Fibroblast of lung (primary cell): ENCODE measurements around the gene HCLS1.

Experiments used
- EZH2 ChIP-seq: IDR thresholded peaks from 2 replicates; pipeline ENCODE4 v1.5.1; 2012; ENCODE audit warnings: low read length, control low read depth, mild to moderate bottlenecking; ENCODE audit errors: missing control alignments
- TF ChIP-seq, protein P1 (sequence below), 2 donors: IDR thresholded peaks in 1 of 2; conservative IDR thresholded peaks in 1 of 2; 1 replicate in 1 of 2; 2 replicates in 1 of 2; pipeline ENCODE4 v1.5.1; 2011 to 2012; ENCODE audit warnings: low read length in 2 of 2, control low read depth in 1 of 2, inconsistent platforms in 1 of 2, low read depth in 1 of 2, mild to moderate bottlenecking in 1 of 2

DNA sequence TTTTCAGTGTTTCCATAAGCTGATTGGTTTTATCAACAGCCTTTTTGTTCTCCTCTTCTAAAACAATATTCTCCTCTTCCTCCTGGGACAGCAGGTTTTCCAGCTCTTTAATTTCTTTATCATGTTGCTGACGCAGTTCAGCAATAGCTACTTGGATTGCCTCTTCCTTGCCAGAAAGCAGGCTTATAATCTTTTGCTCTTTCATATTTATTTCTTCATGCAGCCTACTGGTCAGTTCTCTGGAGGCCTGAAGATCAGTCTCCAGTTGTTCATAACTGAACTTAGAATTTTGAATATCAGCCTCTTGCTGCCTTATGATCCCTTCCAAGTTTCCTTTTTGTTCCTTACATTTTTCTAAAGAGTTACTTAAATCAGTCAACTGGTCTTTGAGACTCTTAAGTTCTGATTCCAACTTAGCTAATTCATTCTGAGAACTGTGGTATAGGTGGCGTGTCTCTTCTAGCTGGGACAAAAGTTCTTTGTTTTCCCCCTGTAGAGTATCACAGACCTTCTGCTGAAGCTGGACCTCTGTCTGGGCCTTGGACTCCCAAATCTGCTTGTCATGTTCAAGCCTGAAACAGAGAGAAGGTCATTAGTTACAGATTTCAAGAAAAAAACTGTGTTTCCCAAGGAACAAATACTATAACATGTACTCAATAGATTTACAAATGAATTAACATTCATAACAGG, 31.5 kb upstream of the HCLS1 start:
- TF ChIP-seq, protein P1, sequence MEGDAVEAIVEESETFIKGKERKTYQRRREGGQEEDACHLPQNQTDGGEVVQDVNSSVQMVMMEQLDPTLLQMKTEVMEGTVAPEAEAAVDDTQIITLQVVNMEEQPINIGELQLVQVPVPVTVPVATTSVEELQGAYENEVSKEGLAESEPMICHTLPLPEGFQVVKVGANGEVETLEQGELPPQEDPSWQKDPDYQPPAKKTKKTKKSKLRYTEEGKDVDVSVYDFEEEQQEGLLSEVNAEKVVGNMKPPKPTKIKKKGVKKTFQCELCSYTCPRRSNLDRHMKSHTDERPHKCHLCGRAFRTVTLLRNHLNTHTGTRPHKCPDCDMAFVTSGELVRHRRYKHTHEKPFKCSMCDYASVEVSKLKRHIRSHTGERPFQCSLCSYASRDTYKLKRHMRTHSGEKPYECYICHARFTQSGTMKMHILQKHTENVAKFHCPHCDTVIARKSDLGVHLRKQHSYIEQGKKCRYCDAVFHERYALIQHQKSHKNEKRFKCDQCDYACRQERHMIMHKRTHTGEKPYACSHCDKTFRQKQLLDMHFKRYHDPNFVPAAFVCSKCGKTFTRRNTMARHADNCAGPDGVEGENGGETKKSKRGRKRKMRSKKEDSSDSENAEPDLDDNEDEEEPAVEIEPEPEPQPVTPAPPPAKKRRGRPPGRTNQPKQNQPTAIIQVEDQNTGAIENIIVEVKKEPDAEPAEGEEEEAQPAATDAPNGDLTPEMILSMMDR (conservative IDR thresholded peaks at IDR 0.05 in 1 of 2, IDR thresholded peaks at IDR 0.05 in 1 of 2; ENCODE audit: low read depth in 1 of 2, low read length in 2 of 2) = no peak
- no peak for TF ChIP-seq EZH2
